Astrocyte of the cerebellum (primary cell): ENCODE measurements around the gene CHN2.

Experiments
- DNase-seq: peaks from one replicate; pipeline ENCODE4 v3.0.0-alpha.2; 2011; ENCODE audit warnings: low read depth
- H3K4me3 ChIP-seq: 2 replicates; pipeline ENCODE4 v1.5.1; 2011; ENCODE audit warnings: mild to moderate bottlenecking, low read depth, low read length, moderate library complexity
- CTCF ChIP-seq: IDR thresholded peaks from 2 replicates; pipeline ENCODE4 v1.5.1; 2012; ENCODE audit warnings: low read length, low read depth, moderate library complexity, mild to moderate bottlenecking; ENCODE audit errors: missing control alignments
- in situ Hi-C: cut with HindIII; loops from 2 replicates; pipeline ENCODE4 v1.10.0; 2017; ENCODE audit warnings: low sequenced_read_pairs

CHN2 gene

GRCh38 chr7:29297194-29297890, 102.8 kb downstream of the CHN2 start:
- DNase-seq = no peak
- no peak for TF ChIP-seq CTCF
- H3K4me3 ChIP-seq = no peak overlapping the region
- in situ Hi-C loops = no loop called here

GRCh38 chr7:29299086-29299485, 104.5 kb downstream of the CHN2 start:
- no peak overlapping the region for H3K4me3 ChIP-seq
- no peak for TF ChIP-seq CTCF
- DNase-seq = no peak
- in situ Hi-C loops = no loop called here

GRCh38 chr7:29300026-29300480, 105.5 kb downstream of the CHN2 start:
- TF ChIP-seq CTCF = no peak
- no peak for DNase-seq
- H3K4me3 ChIP-seq = no peak overlapping the region
- in situ Hi-C loops = no loop called here

GRCh38 chr7:29300649-29301048, 106.1 kb downstream of the CHN2 start:
- no peak for TF ChIP-seq CTCF
- no peak for DNase-seq
- H3K4me3 ChIP-seq = no peak overlapping the region
- in situ Hi-C loops = no loop called here

- no peak for TF ChIP-seq CTCF
- H3K4me3 ChIP-seq = no peak overlapping the region
- no peak for DNase-seq
- in situ Hi-C loops = no loop called here
Measured at GRCh38 chr7:29302666-29303395, 108.3 kb downstream of the CHN2 start.

- TF ChIP-seq CTCF = no peak
- no peak overlapping the region for H3K4me3 ChIP-seq
- DNase-seq = no peak
- in situ Hi-C loops = no loop called here
Measured at GRCh38 chr7:29304756-29305155, 110.2 kb downstream of the CHN2 start.
